Breast epithelium (tissue), 3 donors: ENCODE results near the gene CIB4.

Experiments
- POLR2AphosphoS5 ChIP-seq, 3 donors: sonication (generic); formaldehyde crosslinking; IDR thresholded peaks; one replicate each; pipeline ENCODE4 v1.6.1; 2017; ENCODE audit warnings: antibody characterized with exemption in 3 of 3
- TF ChIP-seq, protein P1 (sequence below), 3 donors: fragments of 450-650 bp; IDR thresholded peaks; one replicate each; pipeline ENCODE4 v1.5.1; 2016 to 2017; ENCODE audit warnings: antibody characterized with exemption in 3 of 3, mild to moderate bottlenecking in 3 of 3, moderate library complexity in 3 of 3

DNA sequence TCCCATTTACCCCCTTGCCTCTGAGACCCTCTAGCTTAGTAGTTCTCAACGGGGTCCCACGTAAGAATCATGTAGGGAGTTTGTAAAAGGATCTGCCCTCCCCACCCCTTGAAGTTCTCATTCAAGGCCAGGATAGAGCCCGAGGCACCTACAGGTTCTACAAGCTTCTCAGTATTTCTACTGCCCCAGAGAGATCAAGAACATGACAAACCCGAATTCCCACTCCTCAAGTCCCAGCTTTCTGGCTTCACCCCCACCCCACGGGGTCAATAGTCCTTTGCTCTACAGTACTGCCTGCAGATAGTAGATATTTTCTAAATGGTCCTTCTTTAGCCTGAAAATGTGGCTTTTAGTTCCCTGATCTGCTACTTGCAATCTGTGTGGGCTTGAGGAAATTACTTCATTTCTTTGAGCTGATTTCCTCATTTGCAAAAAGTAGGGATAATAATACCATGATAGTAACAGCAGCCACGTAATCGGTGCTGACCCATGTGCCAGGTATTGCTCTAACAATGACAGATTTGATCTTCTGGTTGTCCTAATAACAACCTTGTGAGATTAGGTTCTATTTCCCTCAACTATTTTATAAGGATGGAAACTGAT is 7.1 kb downstream of the CIB4 start:
- TF ChIP-seq, protein P1, sequence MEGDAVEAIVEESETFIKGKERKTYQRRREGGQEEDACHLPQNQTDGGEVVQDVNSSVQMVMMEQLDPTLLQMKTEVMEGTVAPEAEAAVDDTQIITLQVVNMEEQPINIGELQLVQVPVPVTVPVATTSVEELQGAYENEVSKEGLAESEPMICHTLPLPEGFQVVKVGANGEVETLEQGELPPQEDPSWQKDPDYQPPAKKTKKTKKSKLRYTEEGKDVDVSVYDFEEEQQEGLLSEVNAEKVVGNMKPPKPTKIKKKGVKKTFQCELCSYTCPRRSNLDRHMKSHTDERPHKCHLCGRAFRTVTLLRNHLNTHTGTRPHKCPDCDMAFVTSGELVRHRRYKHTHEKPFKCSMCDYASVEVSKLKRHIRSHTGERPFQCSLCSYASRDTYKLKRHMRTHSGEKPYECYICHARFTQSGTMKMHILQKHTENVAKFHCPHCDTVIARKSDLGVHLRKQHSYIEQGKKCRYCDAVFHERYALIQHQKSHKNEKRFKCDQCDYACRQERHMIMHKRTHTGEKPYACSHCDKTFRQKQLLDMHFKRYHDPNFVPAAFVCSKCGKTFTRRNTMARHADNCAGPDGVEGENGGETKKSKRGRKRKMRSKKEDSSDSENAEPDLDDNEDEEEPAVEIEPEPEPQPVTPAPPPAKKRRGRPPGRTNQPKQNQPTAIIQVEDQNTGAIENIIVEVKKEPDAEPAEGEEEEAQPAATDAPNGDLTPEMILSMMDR (IDR thresholded peaks at IDR 0.05): no peak
- TF ChIP-seq POLR2AphosphoS5 (IDR thresholded peaks at IDR 0.05): no peak
